ENCODE results near the gene ILK. TPM values are rescaled to one million over a fixed set of nuclear protein-coding genes. Genes with fewer than 3 reads are reported as not detected.

ILK gene
- total and polyA plus RNA-seq, 2 donors (not counting 1 experiment from before 2014, with no cell fraction given), result 176 to 420 TPM

GRCh38 chr11:6637871-6638270, 34.3 kb downstream of the ILK start:
- H3K4me1 ChIP-seq (ENCODE audit: control insufficient read depth, extremely low read depth, insufficient read depth, low read length), result peaks cover 12% of the 10 kb centered on the region
- no peaks in the 10 kb centered on the region for H3K36me3 ChIP-seq (ENCODE audit: control insufficient read depth, insufficient read depth, low read length)
- H3K4me3 ChIP-seq (replicated peaks in 1 of 4; ENCODE audit: control extremely low read depth in 1 of 4, insufficient read depth in 1 of 4, low read depth in 3 of 4, low read length in 4 of 4), result no peak overlapping the region
- H3K79me2 ChIP-seq (ENCODE audit: control insufficient read depth, insufficient read depth, low read length), result no peaks in the 10 kb centered on the region
- no peak for TF ChIP-seq EZH2 (IDR thresholded peaks at IDR 0.05; ENCODE audit: low read length, missing control alignments)
- no peak overlapping the region for H3K9ac ChIP-seq (ENCODE audit: insufficient read depth, low read length)
- peak overlapping the region; percentile 33 for H3K4me2 ChIP-seq (ENCODE audit: extremely low read depth, insufficient read depth, low read length)
- H3K9me3 ChIP-seq (ENCODE audit: control insufficient read depth, insufficient read depth, low read depth, low read length), result no peaks in the 10 kb centered on the region
- DNase-seq (ENCODE audit: low read depth in 2 of 2), result peak; percentile 50 to 80
- no peaks in the 10 kb centered on the region for H3K27me3 ChIP-seq (ENCODE audit: control insufficient read depth, insufficient read depth, low read length)
- H4K20me1 ChIP-seq (ENCODE audit: control insufficient read depth, extremely low read depth, insufficient read depth, low read length), result no peaks in the 10 kb centered on the region
- H3K27ac ChIP-seq (ENCODE audit: insufficient read depth, low read length), result peak overlapping the region; percentile 4
- no peak overlapping the region for H2AFZ ChIP-seq (ENCODE audit: low read length)

DNA sequence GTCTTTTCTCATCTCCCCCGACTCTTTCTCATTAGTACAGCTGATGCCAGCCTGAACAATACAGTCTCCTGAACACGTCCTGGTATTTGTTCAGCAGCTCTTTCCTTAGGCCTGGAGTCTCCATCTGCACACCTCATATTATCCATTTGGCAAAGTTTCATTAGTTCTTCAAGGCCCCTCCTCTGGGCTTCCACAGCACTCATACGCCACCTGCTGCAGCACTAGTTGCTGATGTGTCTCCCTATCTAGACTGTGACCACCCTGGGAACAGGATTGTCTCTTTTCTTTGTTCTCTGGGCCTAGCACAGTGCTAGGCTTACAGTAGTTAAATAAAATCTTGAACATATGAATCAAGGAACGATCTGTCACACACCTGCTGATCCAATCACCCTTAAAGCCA, 34.9 kb downstream of the ILK start:
- H3K4me2 ChIP-seq (ENCODE audit: extremely low read depth, insufficient read depth, low read length), result peak overlapping the region; percentile 33
- peak overlapping the region; percentile 4 for H3K27ac ChIP-seq (ENCODE audit: insufficient read depth, low read length)

DNA sequence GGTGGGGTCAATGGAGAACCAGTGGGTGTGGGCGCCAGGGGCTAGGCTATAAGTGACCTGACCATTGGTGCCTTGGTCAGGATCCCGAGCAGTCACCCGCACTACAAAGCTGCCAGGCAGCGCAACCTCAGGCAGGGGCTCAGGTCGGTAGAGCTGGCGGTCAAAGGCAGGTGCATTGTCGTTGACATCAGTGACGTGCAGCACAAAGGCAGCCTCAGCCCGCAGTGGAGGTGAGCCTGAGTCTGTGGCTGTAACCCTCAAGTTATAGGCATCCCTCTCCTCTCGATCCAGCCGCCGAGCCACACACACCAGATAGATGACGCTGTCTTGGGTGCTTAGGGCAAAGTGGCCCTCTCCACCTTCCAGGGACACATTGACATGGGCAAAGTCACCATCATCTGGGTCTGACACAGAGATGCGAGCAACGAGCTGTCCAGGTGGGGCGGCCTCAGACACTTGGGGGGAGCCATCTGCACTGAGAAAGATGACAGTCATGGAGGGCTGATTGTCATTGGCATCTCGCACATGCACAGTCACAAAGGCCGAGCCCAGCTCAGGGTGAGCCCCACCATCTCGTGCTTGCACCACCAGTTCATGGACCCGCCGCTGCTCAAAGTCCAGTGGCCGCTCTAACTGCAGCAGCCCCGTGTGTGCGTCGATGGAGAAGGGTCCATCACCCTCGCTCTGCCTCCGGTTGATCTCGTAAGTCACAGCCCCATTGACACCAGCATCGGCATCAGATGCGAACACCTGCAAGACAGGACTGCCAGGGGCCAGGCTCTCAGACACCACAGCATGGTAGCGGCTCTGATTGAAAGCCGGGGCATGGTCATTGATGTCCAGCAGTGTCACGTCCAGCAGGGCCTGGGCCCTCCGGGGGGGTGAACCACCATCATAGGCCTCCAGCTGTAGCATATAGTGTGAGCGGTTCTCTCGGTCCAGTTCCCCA, 36.7 kb downstream of the ILK start:
- DNase-seq (ENCODE audit: low read depth in 2 of 2), result no peak
- Histone ChIP-seq H3K9me3 (ENCODE audit: control insufficient read depth, insufficient read depth, low read depth, low read length) (no peaks in the 10 kb centered on the region), H3K27me3 (ENCODE audit: control insufficient read depth, insufficient read depth, low read length) (no peaks in the 10 kb centered on the region), H3K27ac (ENCODE audit: insufficient read depth, low read length) (no peak overlapping the region), H3K9ac (ENCODE audit: insufficient read depth, low read length) (no peak overlapping the region), H3K4me3 (replicated peaks in 1 of 4; ENCODE audit: control extremely low read depth in 1 of 4, insufficient read depth in 1 of 4, low read depth in 3 of 4, low read length in 4 of 4) (no peak overlapping the region), H3K4me1 (ENCODE audit: control insufficient read depth, extremely low read depth, insufficient read depth, low read length) (peaks cover 12% of the 10 kb centered on the region), H3K4me2 (ENCODE audit: extremely low read depth, insufficient read depth, low read length) (no peak overlapping the region), H4K20me1 (ENCODE audit: control insufficient read depth, extremely low read depth, insufficient read depth, low read length) (no peaks in the 10 kb centered on the region), H3K79me2 (ENCODE audit: control insufficient read depth, insufficient read depth, low read length) (no peaks in the 10 kb centered on the region), H2AFZ (ENCODE audit: low read length) (no peak overlapping the region), H3K36me3 (ENCODE audit: control insufficient read depth, insufficient read depth, low read length) (no peaks in the 10 kb centered on the region)
- TF ChIP-seq, protein P1, sequence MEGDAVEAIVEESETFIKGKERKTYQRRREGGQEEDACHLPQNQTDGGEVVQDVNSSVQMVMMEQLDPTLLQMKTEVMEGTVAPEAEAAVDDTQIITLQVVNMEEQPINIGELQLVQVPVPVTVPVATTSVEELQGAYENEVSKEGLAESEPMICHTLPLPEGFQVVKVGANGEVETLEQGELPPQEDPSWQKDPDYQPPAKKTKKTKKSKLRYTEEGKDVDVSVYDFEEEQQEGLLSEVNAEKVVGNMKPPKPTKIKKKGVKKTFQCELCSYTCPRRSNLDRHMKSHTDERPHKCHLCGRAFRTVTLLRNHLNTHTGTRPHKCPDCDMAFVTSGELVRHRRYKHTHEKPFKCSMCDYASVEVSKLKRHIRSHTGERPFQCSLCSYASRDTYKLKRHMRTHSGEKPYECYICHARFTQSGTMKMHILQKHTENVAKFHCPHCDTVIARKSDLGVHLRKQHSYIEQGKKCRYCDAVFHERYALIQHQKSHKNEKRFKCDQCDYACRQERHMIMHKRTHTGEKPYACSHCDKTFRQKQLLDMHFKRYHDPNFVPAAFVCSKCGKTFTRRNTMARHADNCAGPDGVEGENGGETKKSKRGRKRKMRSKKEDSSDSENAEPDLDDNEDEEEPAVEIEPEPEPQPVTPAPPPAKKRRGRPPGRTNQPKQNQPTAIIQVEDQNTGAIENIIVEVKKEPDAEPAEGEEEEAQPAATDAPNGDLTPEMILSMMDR (conservative IDR thresholded peaks at IDR 0.05 in 1 of 2, IDR thresholded peaks at IDR 0.05 in 1 of 2; ENCODE audit: low read depth in 1 of 2, low read length in 2 of 2), result no peak
- no peak for TF ChIP-seq EZH2 (IDR thresholded peaks at IDR 0.05; ENCODE audit: low read length, missing control alignments)

More for the DNA sequence above, 34.9 kb downstream of the ILK start:
- no peak for DNase-seq (ENCODE audit: low read depth in 2 of 2)
- Histone ChIP-seq H4K20me1 (ENCODE audit: control insufficient read depth, extremely low read depth, insufficient read depth, low read length) (no peaks in the 10 kb centered on the region), H3K9me3 (ENCODE audit: control insufficient read depth, insufficient read depth, low read depth, low read length) (no peaks in the 10 kb centered on the region), H3K4me3 (replicated peaks in 1 of 4; ENCODE audit: control extremely low read depth in 1 of 4, insufficient read depth in 1 of 4, low read depth in 3 of 4, low read length in 4 of 4) (no peak overlapping the region), H3K4me1 (ENCODE audit: control insufficient read depth, extremely low read depth, insufficient read depth, low read length) (peaks cover 12% of the 10 kb centered on the region), H3K79me2 (ENCODE audit: control insufficient read depth, insufficient read depth, low read length) (no peaks in the 10 kb centered on the region), H3K9ac (ENCODE audit: insufficient read depth, low read length) (no peak overlapping the region), H3K36me3 (ENCODE audit: control insufficient read depth, insufficient read depth, low read length) (no peaks in the 10 kb centered on the region), H2AFZ (ENCODE audit: low read length) (no peak overlapping the region), H3K27me3 (ENCODE audit: control insufficient read depth, insufficient read depth, low read length) (no peaks in the 10 kb centered on the region)
- TF ChIP-seq EZH2 (IDR thresholded peaks at IDR 0.05; ENCODE audit: low read length, missing control alignments), result no peak
- TF ChIP-seq, protein P1 (conservative IDR thresholded peaks at IDR 0.05 in 1 of 2, IDR thresholded peaks at IDR 0.05 in 1 of 2; ENCODE audit: low read depth in 1 of 2, low read length in 2 of 2), result no peak
